Activated naive CD4-positive, alpha-beta T cell treated with anti-CD3 and anti-CD28 coated beads for 36 hours (primary cell): Measurements from ENCODE around the gene LGALS16. TPM values are rescaled to one million over a fixed set of nuclear protein-coding genes. Genes with fewer than 3 reads are reported as not detected.
"Not testable (repeated sequence)": the region's sequence is repeated elsewhere in the genome, so short reads cannot be mapped to it uniquely, and the experiment has no call there.

Source experiments
- CTCF ChIA-PET: fragments of 350-600 bp; sonication (Branson Sonifier 250); formaldehyde crosslinking; loops from one replicate; lab custom pipeline; 2021; ENCODE audit warnings: antibody characterized with exemption; lab: Charles Lee
- DNase-seq: peaks from one replicate; pipeline ENCODE4 v3.0.0-alpha.2; 2020
- H3K27ac Mint-ChIP-seq: one replicate; pipeline ENCODE4 v1.8.0; 2021; ENCODE audit warnings: mild to moderate bottlenecking, mixed read lengths
- H3K27me3 Mint-ChIP-seq: one replicate; pipeline ENCODE4 v1.8.0; 2021; ENCODE audit warnings: low read depth, mixed read lengths
- H3K36me3 Mint-ChIP-seq: one replicate; pipeline ENCODE4 v1.8.0; 2021; ENCODE audit warnings: low read depth, mixed read lengths
- H3K4me1 Mint-ChIP-seq: one replicate; pipeline ENCODE4 v1.8.0; 2021; ENCODE audit warnings: low read depth, mixed read lengths
- H3K4me3 Mint-ChIP-seq: one replicate; pipeline ENCODE4 v1.8.0; 2021; ENCODE audit warnings: mild to moderate bottlenecking, moderate library complexity, mixed read lengths
- H3K9me3 Mint-ChIP-seq: one replicate; pipeline ENCODE4 v1.8.0; 2021; ENCODE audit warnings: mixed read lengths
- intact Hi-C: fragments of 100-400 bp; cut with micrococcal nuclease; formaldehyde crosslinking; loops from one replicate; pipeline ENCODE4 v1.15.1; 2023
- total RNA-seq, 2 experiments: library from RNA; stranded (reverse); gene quantifications; one replicate each; pipeline ENCODE4 v1.2.3, GENCODE V29; 2021

LGALS16 gene
- total RNA-seq, 2 experiments from 2014 or later, result not detected

- no peak for DNase-seq
- H3K27me3 Mint-ChIP-seq, result peaks cover 39% of the 10 kb centered on the region
- H3K27ac Mint-ChIP-seq, result no peak overlapping the region
- intact Hi-C loops, result loop anchor here (10.0 kb wide), 2 partner anchors 53 to 477 kb away; no protein-coding TSS in a partner anchor
- CTCF ChIA-PET, result interaction anchor here (1.4 kb wide), 1 partner anchor 82 kb away, joined by 5 read pairs; no protein-coding TSS in a partner anchor
- no peak overlapping the region for H3K4me3 Mint-ChIP-seq
- H3K4me1 Mint-ChIP-seq, result no peaks in the 10 kb centered on the region
- H3K36me3 Mint-ChIP-seq, result no peaks in the 10 kb centered on the region
- H3K9me3 Mint-ChIP-seq, result no peaks in the 10 kb centered on the region
These were observed 7.8 kb upstream of the LGALS16 start for GRCh38 chr19:39647918-39648317.

GRCh38 chr19:39659791-39660190, 4.1 kb downstream of the LGALS16 start:
- no peak for DNase-seq
- Mint-ChIP-seq H3K4me1 (peaks cover 7% of the 10 kb centered on the region), H3K36me3 (no peaks in the 10 kb centered on the region), H3K4me3 (no peak overlapping the region), H3K9me3 (no peaks in the 10 kb centered on the region), H3K27ac (no peak overlapping the region), H3K27me3 (no peaks in the 10 kb centered on the region)
- CTCF ChIA-PET, result no interaction called here
- intact Hi-C loops, result no loop called here

GRCh38 chr19:39660661-39661060, 4.9 kb downstream of the LGALS16 start:
- peaks cover under 1% of the 10 kb centered on the region for H3K36me3 Mint-ChIP-seq
- CTCF ChIA-PET, result no interaction called here
- intact Hi-C loops, result no loop called here

GRCh38 chr19:39661565-39661964, 5.9 kb downstream of the LGALS16 start:
- CTCF ChIA-PET, result no interaction called here
- H3K27ac Mint-ChIP-seq, result no peak overlapping the region
- no peak overlapping the region for H3K4me3 Mint-ChIP-seq
- H3K36me3 Mint-ChIP-seq, result peaks cover 2% of the 10 kb centered on the region
- peaks cover 7% of the 10 kb centered on the region for H3K4me1 Mint-ChIP-seq
- no peaks in the 10 kb centered on the region for H3K27me3 Mint-ChIP-seq
- intact Hi-C loops, result no loop called here
- H3K9me3 Mint-ChIP-seq, result peaks cover 3% of the 10 kb centered on the region
- no peak for DNase-seq

More at GRCh38 chr19:39660661-39661060, 4.9 kb downstream of the LGALS16 start:
- Mint-ChIP-seq H3K27me3 (no peaks in the 10 kb centered on the region), H3K27ac (no peak overlapping the region), H3K4me1 (peaks cover 7% of the 10 kb centered on the region), H3K9me3 (peaks cover under 1% of the 10 kb centered on the region), H3K4me3 (no peak overlapping the region)
- no peak for DNase-seq

GRCh38 chr19:39669860-39670259, 14.1 kb downstream of the LGALS16 start:
- peaks cover 20% of the 10 kb centered on the region for H3K4me1 Mint-ChIP-seq
- CTCF ChIA-PET, H3K4me3 Mint-ChIP-seq, H3K27me3 Mint-ChIP-seq, DNase-seq, H3K36me3 Mint-ChIP-seq, H3K27ac Mint-ChIP-seq, H3K9me3 Mint-ChIP-seq: not testable (repeated sequence)
- intact Hi-C loops, result loop anchor here (10.0 kb wide), 1 partner anchor 545 kb away; the partner anchor contains the start of gene PAK4

GRCh38 chr19:39670998-39671397, 15.3 kb downstream of the LGALS16 start:
- intact Hi-C loops, result loop anchor here (10.0 kb wide), 1 partner anchor 546 kb away; the partner anchor contains the start of gene PAK4
- Mint-ChIP-seq H3K27ac (no peak overlapping the region), H3K27me3 (peaks cover 1% of the 10 kb centered on the region), H3K4me3 (no peak overlapping the region), H3K36me3 (no peaks in the 10 kb centered on the region), H3K4me1 (peaks cover 31% of the 10 kb centered on the region), H3K9me3 (no peaks in the 10 kb centered on the region)
- CTCF ChIA-PET, result interaction anchor here (0.6 to 4.9 kb wide), 9 partner anchors 31 to 231 kb away, joined by 3 to 92 read pairs (median 4); partner anchors contain the start of gene DLL3
- no peak for DNase-seq

- H3K27ac Mint-ChIP-seq, result no peak overlapping the region
- CTCF ChIA-PET, result interaction anchor here (0.6 to 4.9 kb wide), 14 partner anchors 8 to 247 kb away, joined by 3 to 92 read pairs (median 6); partner anchors contain the start of genes DLL3 and EID2
- peaks cover 1% of the 10 kb centered on the region for H3K27me3 Mint-ChIP-seq
- H3K36me3 Mint-ChIP-seq, result no peaks in the 10 kb centered on the region
- peaks cover 35% of the 10 kb centered on the region for H3K4me1 Mint-ChIP-seq
- H3K4me3 Mint-ChIP-seq, result no peak overlapping the region
- DNase-seq, result peak; percentile 78
- intact Hi-C loops, result loop anchor here (1.0 to 10.0 kb wide), 4 partner anchors 121 to 547 kb away; partner anchors contain the start of genes DLL3 and PAK4
- no peaks in the 10 kb centered on the region for H3K9me3 Mint-ChIP-seq
These were observed 16.1 kb downstream of the LGALS16 start for GRCh38 chr19:39671739-39672363.

GRCh38 chr19:39672473-39672872, 16.8 kb downstream of the LGALS16 start:
- Mint-ChIP-seq H3K9me3 (no peaks in the 10 kb centered on the region), H3K4me3 (no peak overlapping the region), H3K36me3 (no peaks in the 10 kb centered on the region), H3K27ac (no peak overlapping the region), H3K4me1 (peaks cover 39% of the 10 kb centered on the region), H3K27me3 (peaks cover 1% of the 10 kb centered on the region)
- intact Hi-C loops, result loop anchor here (1.0 to 10.0 kb wide), 4 partner anchors 121 to 548 kb away; partner anchors contain the start of genes DLL3 and PAK4
- CTCF ChIA-PET, result interaction anchor here (0.6 to 4.9 kb wide), 18 partner anchors 9 to 246 kb away, joined by 3 to 92 read pairs (median 6); partner anchors contain the start of gene EID2
- no peak for DNase-seq

- not testable (repeated sequence) for H3K27ac Mint-ChIP-seq, H3K4me3 Mint-ChIP-seq, H3K36me3 Mint-ChIP-seq, H3K27me3 Mint-ChIP-seq, H3K9me3 Mint-ChIP-seq
- peaks cover 50% of the 10 kb centered on the region for H3K4me1 Mint-ChIP-seq
- CTCF ChIA-PET, result interaction anchor here (0.6 to 4.9 kb wide), 21 partner anchors 25 to 234 kb away, joined by 3 to 92 read pairs (median 5); partner anchors contain the start of gene LGALS14
- DNase-seq, result peak; percentile 36
- intact Hi-C loops, result loop anchor here (10.0 kb wide), 1 partner anchor 549 kb away; the partner anchor contains the start of gene PAK4
These were observed 18.1 kb downstream of the LGALS16 start for GRCh38 chr19:39673862-39674261.

GRCh38 chr19:39676004-39676403, 20.3 kb downstream of the LGALS16 start:
- H3K27me3 Mint-ChIP-seq, result peaks cover 1% of the 10 kb centered on the region
- H3K9me3 Mint-ChIP-seq, result no peaks in the 10 kb centered on the region
- peak overlapping the region; percentile 75 for H3K27ac Mint-ChIP-seq
- peaks cover 70% of the 10 kb centered on the region for H3K4me1 Mint-ChIP-seq
- peak overlapping the region; percentile 11 for H3K4me3 Mint-ChIP-seq
- CTCF ChIA-PET, result interaction anchor here (0.6 to 1.5 kb wide), 5 partner anchors 11 to 236 kb away, joined by 3 to 5 read pairs (median 3); partner anchors contain the start of gene EID2B
- no peaks in the 10 kb centered on the region for H3K36me3 Mint-ChIP-seq
- intact Hi-C loops, result loop anchor here (1.0 to 10.0 kb wide), 4 partner anchors 89 to 551 kb away; partner anchors contain the start of gene PAK4
- DNase-seq, result peak; percentile 49

GRCh38 chr19:39677961-39678889, 22.5 kb downstream of the LGALS16 start:
- peaks cover 58% of the 10 kb centered on the region for H3K4me1 Mint-ChIP-seq
- peaks cover 1% of the 10 kb centered on the region for H3K36me3 Mint-ChIP-seq
- DNase-seq, result no peak
- intact Hi-C loops, result loop anchor here (5.0 to 10.0 kb wide), 2 partner anchors 264 to 553 kb away; partner anchors contain the start of gene PAK4
- CTCF ChIA-PET, result interaction anchor here (0.8 kb wide), 1 partner anchor 86 kb away, joined by 3 read pairs; no protein-coding TSS in a partner anchor
- H3K27me3 Mint-ChIP-seq, result no peaks in the 10 kb centered on the region
- H3K27ac Mint-ChIP-seq, result peak overlapping the region; percentile 84
- H3K9me3 Mint-ChIP-seq, result no peaks in the 10 kb centered on the region
- H3K4me3 Mint-ChIP-seq, result peak overlapping the region; percentile 69
